NOMO-1 treated with dmso at 0.1 percent for 144 hours (cell line): ENCODE measurements around the gene CLCN2.
A peak's percentile ranks its signal among the peaks of the same experiment; 100 is the strongest.

Source experiments
- DNase-seq: peaks from one replicate; lab custom pipeline; 2025; ENCODE audit not compliant: unreplicated experiment; lab: John Stamatoyannopoulos, UW

The CLCN2 gene

DNA sequence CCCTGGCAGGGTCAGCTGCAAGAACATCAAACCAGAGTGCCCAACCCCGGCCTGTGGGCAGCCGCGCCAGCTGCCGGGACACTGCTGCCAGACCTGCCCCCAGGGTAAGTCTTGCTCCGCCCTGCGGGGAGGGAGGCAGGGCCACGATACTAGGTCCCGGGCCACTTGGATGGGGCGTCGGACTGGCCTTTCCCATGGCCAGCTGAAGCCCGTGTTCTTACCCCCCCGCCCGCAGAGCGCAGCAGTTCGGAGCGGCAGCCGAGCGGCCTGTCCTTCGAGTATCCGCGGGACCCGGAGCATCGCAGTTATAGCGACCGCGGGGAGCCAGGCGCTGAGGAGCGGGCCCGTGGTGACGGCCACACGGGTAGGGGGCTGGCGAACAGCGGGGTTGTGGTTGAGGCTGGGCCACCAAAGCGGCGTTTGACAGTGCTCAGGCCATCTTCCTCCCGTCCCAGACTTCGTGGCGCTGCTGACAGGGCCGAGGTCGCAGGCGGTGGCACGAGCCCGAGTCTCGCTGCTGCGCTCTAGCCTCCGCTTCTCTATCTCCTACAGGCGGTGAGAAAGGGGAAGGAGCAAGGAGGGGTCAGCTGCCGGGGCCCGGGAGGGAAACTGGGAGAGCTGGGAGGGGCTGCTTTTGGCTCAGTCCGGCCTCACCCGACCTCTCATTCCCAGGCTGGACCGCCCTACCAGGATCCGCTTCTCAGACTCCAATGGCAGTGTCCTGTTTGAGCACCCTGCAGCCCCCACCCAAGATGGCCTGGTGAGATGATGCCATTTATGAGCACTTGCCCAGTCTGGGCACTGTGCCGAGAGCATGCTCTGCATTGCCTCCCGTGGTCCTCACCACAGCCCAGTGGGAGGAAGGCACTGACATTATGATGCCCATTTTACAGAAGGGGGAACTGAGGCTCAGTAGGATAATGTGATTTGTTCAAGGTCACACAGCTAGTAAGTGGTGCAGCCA, 20.1 kb upstream of the CLCN2 start:
- DNase-seq, result peak; percentile 40

DNA sequence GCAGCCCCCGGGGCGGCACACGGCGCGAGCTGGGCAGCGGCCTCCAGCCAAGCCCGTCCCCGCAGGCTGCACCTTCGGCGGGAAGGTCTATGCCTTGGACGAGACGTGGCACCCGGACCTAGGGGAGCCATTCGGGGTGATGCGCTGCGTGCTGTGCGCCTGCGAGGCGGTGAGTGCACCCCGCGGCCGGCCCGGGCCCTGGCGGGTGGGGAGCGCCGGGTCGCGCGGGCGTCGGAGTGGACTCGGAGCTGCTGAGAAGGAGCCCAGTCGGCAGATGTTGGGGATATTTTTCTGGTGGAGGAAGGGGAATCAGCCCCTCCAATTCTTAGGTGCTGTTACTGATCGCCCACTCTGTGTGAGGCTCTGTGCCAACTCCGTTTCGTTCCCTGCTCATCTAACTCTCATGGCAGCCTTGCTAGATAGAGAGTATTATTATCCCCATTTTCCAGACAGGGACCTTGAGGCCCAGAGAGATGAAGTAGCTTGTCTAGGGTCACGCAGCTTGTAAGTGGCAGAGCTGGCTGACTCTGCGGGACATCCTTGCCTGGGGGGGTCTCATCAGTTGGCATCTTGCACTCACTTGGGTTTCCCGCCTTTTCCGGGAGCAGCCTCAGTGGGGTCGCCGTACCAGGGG, 19.3 kb upstream of the CLCN2 start:
- no peak for DNase-seq

DNA sequence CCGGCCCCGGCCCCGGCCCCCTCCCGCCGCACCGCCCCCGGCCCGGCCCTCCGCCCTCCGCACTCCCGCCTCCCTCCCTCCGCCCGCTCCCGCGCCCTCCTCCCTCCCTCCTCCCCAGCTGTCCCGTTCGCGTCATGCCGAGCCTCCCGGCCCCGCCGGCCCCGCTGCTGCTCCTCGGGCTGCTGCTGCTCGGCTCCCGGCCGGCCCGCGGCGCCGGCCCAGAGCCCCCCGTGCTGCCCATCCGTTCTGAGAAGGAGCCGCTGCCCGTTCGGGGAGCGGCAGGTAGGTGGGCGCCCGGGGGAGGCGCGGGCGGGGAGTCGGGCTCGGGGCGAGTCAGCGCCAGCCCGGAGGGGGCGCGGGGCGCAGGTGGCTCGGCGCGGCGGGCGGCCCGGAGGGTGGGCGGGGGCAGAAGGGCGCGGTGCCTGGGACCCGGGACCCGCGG, 18.8 kb upstream of the CLCN2 start:
- no peak for DNase-seq

DNA sequence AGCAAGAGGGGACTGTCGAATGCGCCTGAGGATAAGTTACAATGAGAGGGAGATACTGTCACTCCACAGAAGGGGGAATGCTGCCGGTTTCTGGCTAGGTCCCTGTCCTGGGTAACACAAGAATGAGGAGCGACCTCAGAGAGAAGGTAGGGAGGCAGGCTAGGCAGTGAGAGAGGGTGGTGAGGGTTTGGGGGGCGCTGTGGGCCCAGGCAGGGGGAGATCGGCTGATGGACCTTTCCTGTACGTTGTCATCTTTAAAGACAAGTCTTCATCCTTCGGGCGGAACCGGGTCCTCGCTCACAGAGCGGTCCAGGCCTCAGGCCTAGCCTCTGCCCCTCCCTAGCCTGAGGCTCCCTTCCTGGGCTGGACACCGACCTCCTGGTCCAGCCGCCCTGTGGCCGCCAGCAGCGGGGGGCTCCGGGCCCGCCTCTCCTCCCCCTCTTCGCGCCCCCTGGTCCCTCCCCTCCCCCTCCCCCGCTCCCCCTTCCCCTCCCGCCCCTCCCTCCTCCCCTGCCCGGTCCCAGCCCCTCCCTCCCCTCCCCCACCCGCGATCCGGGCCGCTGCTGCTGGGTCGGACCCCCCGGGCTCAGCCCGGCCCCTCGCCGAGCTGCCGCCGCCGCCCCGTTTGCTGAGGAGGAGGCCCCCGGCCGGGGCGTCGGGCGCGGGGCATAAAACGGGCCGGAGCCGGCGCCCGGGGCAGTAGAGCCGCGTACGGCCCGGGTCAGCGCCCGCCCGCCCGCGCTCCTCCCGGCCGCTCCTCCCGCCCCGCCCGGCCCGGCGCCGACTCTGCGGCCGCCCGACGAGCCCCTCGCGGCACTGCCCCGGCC, 18.2 kb upstream of the CLCN2 start, which contains the start of gene CHRD:
Gene CHRD (plus strand): TSS at position 697 of the 827 bp plus-strand sequence. CDS start 265 bp downstream, outside the sequence.
- DNase-seq, result no peak

DNA sequence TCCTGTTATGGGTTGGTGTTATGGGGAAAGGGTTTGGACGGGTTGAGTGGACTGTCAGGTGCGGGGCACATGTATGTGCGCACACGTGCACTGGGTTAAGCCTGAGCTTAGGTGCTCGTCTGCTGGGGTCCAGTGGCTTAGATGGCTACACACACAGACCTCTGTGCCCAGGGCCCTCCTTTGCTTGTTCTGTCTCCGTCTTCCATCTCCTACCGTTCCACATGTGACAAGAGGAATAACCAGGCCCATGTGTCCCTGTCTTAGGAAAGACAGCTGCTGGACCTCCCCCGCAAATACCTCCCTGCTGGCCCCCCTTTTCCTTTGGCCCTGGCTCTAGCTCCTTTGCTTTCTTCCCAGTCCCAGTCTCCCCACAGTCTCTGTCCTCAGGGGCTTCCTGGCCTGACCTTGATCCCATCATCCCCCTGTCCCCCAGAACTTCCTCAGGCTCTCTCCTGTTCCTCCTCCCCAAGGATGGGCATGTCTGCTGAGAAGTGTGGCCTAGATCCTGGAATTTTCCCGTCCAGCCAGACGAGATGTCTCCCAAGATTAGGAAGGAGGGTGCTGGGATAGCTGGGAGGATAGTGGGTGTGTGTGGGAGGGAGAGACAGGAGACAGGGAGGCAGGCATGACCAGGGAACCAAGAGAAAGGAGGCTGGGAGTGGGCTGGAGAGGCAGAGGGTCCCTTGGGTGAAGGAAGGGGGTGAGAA, 17.4 kb upstream of the CLCN2 start:
- DNase-seq, result no peak

DNA sequence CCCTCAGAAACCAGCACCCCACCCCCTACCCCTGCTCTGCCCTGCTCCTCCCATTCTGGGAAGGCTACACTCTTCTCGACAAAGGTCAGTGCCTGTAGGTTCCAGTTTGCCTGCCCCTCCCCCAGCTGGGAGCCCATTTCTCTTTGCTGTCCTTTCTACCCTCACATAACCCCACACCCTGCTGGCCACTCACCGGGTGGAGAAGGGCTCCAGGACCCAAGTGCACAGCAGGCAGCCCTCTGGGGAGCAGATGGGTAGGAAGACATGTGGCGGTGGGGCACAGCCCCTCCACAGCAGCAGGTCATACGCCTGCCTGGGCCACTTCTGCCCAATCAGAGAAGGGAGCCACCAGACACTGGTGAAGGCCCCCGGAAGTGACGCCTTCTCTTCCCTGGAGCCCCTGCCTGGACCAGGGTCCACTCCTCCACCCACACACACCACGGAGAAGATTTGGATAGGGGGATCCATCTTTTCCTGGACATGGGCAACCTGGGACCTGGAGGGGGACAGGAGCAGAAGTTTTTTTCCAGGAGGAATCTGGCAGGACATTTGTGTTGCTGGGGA, 16.6 kb upstream of the CLCN2 start, which contains the start of gene THPO:
Gene THPO (minus strand): TSS at position 326 of the 564 bp plus-strand sequence. CDS start 1,948 bp downstream, outside the sequence.
- no peak for DNase-seq

DNA sequence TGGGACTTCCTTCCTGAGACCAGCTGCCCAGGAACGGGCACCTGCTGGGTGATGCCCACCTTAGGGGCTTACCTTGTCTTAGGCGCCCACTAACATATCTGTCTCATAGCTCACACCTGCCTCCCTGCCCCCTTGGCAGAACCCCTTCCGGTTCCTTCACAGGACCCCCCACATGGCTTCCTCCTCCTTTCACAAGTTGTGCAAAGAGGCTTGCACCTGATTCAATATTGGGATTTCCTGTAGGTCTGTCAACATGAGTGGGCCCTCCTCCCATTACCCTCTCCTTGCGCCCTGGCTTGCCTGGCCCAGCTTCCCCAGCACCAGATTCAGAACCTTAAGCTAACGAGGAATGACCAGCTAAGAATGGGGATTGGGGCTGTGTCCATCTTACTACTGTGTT, 16.0 kb upstream of the CLCN2 start:
- no peak for DNase-seq

DNA sequence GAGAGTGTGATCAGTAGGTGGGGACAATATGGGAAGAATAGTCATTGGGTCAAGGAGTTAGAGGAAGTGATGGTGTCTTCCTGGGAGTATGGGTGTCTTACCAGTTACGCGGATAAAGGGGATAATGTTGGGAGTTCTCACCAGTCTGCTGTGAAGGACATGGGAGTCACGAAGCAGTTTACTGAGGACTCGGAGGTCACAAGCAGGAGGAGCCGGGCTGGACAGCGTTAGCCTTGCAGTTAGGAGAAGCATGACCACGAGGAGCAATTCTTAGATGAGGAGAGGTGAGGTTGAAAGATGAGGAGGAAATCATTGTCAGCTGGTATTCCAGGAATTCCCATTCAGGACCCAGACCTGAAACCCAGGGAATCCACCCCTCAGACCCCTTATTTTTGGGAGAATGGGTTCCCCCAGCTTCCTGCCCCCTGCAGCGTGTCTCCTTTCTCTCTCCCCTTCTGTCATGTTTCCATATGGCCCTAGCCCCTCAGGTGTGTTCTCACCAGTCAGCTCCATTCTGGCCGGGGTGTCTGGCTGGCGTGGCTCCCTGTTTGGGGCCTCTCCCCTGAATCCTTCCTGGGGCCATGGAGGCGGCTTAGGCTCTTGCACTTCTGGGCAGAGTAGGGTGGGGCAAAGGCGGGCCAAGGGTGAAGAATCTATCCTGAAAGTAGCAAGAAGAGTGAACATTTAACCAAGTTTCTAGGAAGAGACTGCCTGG, 14.5 kb upstream of the CLCN2 start:
- no peak for DNase-seq

DNA sequence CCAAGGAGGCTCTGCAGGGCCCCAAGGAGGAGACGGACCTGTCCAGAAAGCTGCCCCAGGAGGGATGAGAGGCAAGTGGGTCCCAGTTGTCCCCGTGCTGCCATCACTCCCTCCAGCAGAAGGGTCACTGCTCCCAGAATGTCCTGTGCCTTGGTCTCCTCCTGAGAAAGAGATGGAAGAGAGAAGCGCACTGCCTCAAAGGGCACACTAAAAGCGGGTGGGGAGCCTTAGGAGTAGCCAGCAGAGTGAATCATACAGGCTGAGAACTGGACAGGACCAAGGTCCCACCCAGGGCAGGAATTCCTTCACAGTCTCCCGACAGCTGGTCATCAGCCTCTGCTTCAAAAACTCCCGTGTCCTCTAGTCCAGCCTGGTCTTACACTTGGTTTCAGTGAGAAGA, 12.0 kb upstream of the CLCN2 start:
- no peak for DNase-seq

DNA sequence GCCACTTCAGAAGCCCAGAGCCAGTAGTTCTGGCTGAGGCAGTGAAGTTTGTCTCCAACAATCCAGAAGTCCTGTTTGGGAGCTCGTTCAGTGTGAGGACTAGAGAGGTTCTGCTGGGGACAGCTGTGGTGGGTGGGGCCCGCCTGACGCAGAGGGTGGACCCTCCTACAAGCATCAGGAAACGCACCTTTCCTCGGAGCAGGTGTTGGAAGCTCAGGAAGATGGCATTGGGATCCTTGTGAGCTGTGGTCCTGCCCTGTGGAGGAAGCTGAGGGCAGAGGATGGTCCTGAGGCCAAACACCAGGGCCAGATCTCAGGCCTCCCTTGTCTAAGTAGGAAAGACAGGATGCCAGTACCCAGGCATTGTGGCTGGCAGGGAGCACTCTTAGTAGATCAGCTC, 11.5 kb upstream of the CLCN2 start:
- DNase-seq, result no peak

DNA sequence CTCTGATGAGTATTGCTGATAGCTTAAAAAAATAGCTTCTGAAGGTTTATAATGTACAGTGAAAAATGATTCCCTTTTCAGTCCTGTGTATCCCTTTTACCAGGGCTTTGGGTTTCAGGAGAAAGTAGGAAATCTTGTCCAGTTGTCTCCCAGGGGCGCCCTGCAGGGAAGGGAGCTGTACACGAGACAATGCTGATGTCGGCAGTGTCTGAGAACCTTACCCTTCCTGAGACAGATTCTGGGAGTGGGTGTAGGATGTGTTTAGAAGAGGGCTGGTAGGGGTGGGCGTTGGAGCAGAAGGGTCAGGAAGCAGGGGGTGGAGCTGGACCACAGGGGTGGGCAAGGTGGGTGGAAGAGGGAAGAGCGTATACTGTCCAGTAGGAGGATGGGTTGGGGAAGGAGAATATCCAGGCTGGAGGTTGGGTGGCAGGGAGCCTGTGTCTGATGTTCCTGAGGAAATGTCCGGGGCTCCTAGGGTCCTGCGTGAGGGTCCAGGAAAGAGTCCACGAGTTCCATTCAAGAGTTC, 11.0 kb upstream of the CLCN2 start:
- no peak for DNase-seq

DNA sequence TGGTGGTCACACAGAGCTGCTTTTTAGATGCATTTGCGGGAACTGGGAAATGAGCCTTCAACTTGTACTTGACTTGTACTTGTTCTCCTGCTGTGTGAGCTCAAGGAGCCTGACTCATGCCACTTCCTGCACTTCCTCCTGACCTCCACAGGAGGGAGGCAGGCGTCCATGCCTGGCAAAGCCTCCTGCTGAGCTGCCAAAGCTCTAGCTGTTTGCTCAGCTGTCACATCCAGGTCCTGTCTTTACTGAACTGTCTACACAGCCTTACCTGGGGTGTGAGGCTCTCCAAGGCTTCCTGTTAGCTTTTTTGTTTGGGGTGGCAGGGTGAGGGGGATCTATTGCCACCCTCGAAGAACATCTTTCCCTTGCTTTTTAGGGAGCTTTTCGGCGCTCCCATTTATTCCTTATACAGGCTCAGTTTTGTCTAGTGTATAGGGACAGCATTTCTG, 10.2 kb upstream of the CLCN2 start:
- peak; percentile 78 for DNase-seq

DNA sequence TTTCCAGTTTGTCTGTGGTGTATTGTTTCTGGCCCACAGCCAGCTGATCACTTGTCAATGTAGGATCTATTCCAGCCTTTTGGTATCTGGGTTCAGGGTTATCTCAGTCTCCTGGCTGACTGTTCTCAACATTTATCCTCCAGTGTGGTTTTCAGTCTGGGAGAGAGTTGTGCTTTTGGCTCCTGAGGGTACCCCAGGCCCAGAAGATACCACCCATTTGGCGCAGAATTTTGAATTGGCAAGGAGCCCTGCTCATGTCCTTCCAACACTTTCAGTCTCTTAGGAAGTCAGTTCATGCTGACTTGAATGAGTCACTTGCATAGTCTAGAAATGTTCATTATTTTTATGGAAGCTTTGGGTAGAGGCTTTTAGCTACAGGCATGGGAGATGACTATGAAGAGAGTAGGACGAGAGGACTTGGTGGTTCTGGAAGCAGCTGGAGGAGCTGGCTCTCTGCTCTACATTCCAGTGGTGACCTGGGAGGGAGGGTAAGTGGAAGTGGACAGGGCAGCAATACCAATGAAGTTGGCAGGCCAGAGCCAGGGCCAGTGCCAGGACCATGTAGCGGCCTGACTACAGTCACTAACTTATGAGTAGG, 7.3 kb upstream of the CLCN2 start:
- no peak for DNase-seq

DNA sequence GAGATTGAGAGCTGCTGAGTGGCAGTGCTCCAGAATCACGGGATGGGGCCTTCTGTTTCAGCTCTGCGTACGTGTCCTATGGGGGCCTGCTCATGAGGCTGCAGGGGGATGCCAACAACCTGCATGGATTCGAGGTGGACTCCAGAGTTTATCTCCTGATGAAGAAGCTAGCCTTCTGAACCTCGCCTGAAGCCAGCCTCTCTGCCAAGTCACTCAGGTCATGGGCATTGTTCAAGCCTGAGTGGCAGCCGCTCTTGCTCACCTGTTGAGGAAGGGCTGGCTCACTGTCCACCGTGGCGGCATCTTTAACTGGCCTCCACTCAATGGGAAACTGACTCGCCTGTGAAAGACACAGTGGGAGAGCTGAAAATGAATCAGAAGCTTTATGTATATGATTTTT, 6.7 kb upstream of the CLCN2 start:
- DNase-seq, result no peak

DNA sequence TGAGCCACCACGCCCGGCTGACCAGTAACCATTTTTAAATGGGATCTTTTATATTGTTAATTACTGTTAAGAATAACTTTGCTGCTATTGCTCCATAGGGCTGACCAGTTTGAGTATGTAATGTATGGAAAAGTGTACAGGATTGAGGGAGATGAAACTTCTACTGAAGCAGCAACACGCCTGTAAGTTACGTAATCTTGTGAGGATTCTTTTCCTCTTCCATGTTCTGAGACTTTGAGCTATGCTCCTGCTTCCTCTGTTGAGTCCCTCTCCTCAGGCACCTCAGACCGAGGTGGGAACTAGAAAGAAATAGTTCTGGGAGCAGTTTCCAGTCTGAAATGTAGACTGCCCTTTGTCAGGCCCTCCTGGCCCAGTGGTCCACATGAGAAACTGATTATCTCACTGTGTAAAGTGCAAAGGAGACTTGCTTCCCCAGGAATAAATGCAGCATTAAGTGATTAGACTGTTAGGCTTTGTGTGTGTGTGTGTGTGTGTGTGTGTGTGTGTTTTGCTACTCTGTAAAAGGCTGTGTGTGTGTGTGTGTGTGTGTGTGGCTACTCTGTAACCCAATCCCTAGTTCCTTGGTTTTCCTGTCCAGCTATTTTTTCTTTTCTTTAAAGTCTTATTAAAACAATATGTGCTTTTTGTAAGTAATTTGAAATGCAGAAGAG, 5.3 kb upstream of the CLCN2 start:
- DNase-seq, result no peak

DNA sequence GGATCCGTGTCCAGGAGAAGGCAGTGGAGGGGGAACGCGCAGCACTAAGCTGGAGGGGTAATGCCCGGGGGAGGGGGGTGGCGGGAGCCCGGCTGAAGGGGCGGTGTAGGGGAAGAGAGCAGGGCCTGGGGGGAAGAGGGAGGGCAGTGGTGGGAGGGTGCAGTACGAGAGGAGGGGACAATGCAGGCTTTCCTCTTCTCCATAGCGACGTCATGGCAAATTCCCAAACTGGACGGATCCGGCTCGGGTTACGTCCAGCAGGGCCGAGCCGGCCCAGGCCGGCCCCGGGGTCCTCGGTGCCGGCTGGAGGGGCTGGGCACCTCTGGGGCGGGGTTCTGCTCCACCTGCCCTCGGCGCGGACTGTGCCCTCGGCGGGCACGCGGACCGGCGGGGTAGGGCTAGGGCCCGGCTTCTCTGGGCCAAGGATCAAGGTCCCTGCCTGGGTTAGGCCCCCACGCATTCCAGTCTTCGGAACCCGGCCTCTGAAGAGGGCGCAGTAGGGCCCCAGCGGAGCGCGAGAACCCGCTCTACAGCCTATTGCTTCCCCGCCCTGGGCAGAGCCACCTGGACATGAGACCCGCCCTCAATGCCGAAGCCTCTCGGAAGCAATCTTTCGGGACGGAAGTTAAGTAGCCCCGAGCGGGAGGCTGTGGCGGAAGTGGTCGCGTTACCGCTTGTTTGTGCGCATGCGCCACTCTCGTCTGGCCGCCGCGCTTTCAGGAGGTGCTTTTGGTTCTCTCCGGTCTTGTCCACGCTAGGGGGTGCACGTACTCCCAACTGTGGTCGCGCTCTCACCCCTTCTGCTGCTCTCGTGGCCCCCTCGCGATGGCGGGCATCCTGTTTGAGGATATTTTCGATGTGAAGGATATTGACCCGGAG, 1.5 kb upstream of the CLCN2 start:
- peak; percentile 99 for DNase-seq

DNA sequence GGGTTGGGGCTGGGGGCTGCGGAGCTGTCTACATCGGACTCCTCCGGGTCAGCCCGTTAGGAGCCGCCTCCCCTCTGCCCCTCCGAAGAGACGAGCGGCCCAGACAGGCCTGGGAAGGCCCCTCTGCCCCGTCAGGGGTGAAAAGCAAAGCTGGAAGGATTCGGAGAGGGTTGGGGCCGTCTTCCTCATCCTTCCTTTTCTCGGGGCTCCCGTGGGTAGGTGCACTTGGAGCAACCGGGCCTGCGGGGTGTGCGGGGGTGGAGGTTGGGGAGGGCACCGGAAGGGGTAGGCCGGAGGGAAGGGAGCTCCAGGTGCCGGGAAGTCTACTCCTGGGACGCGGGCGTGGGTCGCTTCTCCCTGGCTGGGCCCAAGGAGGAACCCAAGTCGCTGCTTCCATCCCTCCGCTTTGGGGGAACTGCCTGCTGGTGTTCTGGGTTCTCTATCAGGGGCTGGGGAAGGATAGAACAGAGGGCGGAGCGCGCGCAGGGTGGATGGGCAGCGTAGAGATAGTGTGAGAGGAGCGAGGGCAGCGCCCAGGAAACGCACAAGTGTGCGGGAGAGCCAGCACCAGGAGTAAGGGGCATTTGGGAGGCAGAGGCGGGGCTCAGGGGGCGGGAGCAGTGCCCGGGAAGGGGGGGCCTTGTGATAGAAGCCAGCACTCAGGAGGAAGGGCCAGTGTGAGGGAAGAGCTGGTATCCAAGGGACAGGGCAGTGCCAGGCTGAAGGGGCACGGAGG, 695 bp upstream of the CLCN2 start:
- peak; percentile 46 for DNase-seq
